ENCODE results near the gene GARS1. TPM values are rescaled to one million over a fixed set of nuclear protein-coding genes. Genes with fewer than 3 reads are reported as not detected.

GARS1 gene
- total and polyA plus RNA-seq, 9 of the 15 experiments (the other 6 are each of a cell fraction or from before 2014, with no cell fraction given), result 142 to 769 (median 272) TPM

DNA sequence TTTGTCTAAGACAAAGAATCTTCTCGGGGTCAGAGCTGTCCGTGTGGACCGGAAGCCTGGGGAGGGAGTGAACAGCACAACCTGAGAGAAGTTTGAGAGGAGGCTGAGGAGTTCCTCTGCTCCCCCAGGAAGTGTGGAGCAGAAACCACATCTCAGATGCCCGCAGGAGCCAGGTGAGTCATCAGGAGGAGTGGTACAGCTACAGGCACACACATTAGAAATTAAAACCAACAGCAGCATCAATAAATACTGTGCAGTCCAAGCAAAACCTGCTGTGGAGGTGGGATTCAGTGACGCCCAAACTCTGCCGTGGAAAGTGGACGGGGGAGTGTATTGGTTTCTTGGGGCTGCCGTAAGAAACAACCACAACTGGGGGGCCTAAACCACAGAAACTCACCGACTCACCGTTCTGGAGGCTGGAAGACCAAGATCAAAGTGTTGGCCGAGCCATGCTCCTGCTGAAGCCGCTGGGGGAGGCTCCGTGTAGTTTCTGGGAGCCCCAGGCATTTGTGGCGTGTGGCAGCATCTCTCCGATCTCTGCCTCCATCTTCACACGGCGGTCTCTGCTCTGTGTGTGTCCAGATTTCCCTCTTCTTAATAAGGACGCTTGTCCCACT lies 31.2 kb upstream of the GARS1 start:
- no peak for TF ChIP-seq ZNF589 (CRISPR knock-in tag; IDR thresholded peaks at IDR 0.05; ENCODE audit: low read depth)
- no peak for TF ChIP-seq SMAD2 (IDR thresholded peaks at IDR 0.05; ENCODE audit: low read depth, low read length)
- no peak for TF ChIP-seq ZNF175 (CRISPR knock-in tag; IDR thresholded peaks at IDR 0.05; ENCODE audit: low read depth)
- TF ChIP-seq, protein P1, sequence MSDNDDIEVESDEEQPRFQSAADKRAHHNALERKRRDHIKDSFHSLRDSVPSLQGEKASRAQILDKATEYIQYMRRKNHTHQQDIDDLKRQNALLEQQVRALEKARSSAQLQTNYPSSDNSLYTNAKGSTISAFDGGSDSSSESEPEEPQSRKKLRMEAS (CRISPR knock-in tag; IDR thresholded peaks at IDR 0.05), result no peak
- TF ChIP-seq, protein P2, sequence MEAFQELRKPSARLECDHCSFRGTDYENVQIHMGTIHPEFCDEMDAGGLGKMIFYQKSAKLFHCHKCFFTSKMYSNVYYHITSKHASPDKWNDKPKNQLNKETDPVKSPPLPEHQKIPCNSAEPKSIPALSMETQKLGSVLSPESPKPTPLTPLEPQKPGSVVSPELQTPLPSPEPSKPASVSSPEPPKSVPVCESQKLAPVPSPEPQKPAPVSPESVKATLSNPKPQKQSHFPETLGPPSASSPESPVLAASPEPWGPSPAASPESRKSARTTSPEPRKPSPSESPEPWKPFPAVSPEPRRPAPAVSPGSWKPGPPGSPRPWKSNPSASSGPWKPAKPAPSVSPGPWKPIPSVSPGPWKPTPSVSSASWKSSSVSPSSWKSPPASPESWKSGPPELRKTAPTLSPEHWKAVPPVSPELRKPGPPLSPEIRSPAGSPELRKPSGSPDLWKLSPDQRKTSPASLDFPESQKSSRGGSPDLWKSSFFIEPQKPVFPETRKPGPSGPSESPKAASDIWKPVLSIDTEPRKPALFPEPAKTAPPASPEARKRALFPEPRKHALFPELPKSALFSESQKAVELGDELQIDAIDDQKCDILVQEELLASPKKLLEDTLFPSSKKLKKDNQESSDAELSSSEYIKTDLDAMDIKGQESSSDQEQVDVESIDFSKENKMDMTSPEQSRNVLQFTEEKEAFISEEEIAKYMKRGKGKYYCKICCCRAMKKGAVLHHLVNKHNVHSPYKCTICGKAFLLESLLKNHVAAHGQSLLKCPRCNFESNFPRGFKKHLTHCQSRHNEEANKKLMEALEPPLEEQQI (IDR thresholded peaks at IDR 0.05), result no peak
- TF ChIP-seq, protein P3, sequence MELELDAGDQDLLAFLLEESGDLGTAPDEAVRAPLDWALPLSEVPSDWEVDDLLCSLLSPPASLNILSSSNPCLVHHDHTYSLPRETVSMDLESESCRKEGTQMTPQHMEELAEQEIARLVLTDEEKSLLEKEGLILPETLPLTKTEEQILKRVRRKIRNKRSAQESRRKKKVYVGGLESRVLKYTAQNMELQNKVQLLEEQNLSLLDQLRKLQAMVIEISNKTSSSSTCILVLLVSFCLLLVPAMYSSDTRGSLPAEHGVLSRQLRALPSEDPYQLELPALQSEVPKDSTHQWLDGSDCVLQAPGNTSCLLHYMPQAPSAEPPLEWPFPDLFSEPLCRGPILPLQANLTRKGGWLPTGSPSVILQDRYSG (tag; conservative IDR thresholded peaks at IDR 0.05; ENCODE audit: low read depth), result no peak
- TF ChIP-seq NFATC3 (IDR thresholded peaks at IDR 0.05), result no peak
- TF ChIP-seq TCFL5 (CRISPR knock-in tag; conservative IDR thresholded peaks at IDR 0.05), result no peak
- no peaks in the 10 kb centered on the region for H4K20me1 ChIP-seq (replicated peaks; ENCODE audit: control insufficient read depth, insufficient read depth, low read length)
- 80% methylated on average over 15 of the region's 18 CpGs for WGBS (ENCODE audit: insufficient coverage, low coverage, missing lambda C conversion rate)
- no peak overlapping the region for H3K27ac ChIP-seq (ENCODE audit: extremely low read depth, low read depth, low read length)
- no peaks in the 10 kb centered on the region for H3K79me2 ChIP-seq (ENCODE audit: control insufficient read depth, insufficient read depth, low read length)
- no peak overlapping the region for H2AFZ ChIP-seq (ENCODE audit: low read depth, low read length)
- DNase-seq (ENCODE audit: extremely low read depth in 1 of 4, low spot score in 3 of 4) (no peak), ATAC-seq (no peak), FAIRE-seq (no peak)
- no peak overlapping the region for H3K9ac ChIP-seq (ENCODE audit: insufficient read depth in 1 of 2, low read depth in 2 of 2, low read length in 2 of 2)
- no peaks in the 10 kb centered on the region for H3K27me3 ChIP-seq (ENCODE audit: control insufficient read depth in 2 of 2, insufficient read depth in 2 of 2, low read length in 2 of 2)
- no peaks in the 10 kb centered on the region for H3K9me1 ChIP-seq (ENCODE audit: control insufficient read depth, insufficient read depth, low read length)
- no peak overlapping the region for H3K4me3 ChIP-seq
- H3K36me3 ChIP-seq (ENCODE audit: control insufficient read depth, insufficient read depth, low read length), result peaks cover 16% of the 10 kb centered on the region; the same call in 2 of the 3 replicates
- no peaks in the 10 kb centered on the region for H3K9me3 ChIP-seq (replicated peaks; ENCODE audit: control insufficient read depth, insufficient read depth, low read depth, low read length)
- ChIA-PET CTCF (ENCODE audit: low intra/inter-chr PET ratio) (interaction anchor here (0.5 to 3.5 kb wide), 7 partner anchors 15 to 287 kb away, joined by 3 to 22 read pairs (median 9); no protein-coding TSS in a partner anchor), POLR2A (interaction anchor here (0.5 to 1.3 kb wide), 5 partner anchors 8 to 288 kb away, joined by 3 to 4 read pairs (median 3); no protein-coding TSS in a partner anchor)
- H3K4me2 ChIP-seq (ENCODE audit: insufficient read depth, low read length), result no peak overlapping the region
- peaks cover 0 to 4% of the 10 kb centered on the region in 2 experiments; a peak in 3 of 5 replicates for H3K4me1 ChIP-seq (replicated peaks in 1 of 2; ENCODE audit: control insufficient read depth in 2 of 2, insufficient read depth in 2 of 2, low read length in 2 of 2)
- intact Hi-C loops (cut with micrococcal nuclease), result loop anchor here (10.0 kb wide), 1 partner anchor 489 kb away; no protein-coding TSS in a partner anchor
- in situ Hi-C loops (cut with MboI), result loop anchor here (10.0 kb wide), 1 partner anchor 399 kb away; no protein-coding TSS in a partner anchor
- BruUV-seq (replicated peaks), result no TSS peak
